ENCODE data around the gene ZBTB17. TPM values are rescaled to one million over a fixed set of nuclear protein-coding genes. Genes with fewer than 3 reads are reported as not detected.

The ZBTB17 gene
- total RNA-seq, 1 donor from 2014 or later = 42.2 TPM

DNA sequence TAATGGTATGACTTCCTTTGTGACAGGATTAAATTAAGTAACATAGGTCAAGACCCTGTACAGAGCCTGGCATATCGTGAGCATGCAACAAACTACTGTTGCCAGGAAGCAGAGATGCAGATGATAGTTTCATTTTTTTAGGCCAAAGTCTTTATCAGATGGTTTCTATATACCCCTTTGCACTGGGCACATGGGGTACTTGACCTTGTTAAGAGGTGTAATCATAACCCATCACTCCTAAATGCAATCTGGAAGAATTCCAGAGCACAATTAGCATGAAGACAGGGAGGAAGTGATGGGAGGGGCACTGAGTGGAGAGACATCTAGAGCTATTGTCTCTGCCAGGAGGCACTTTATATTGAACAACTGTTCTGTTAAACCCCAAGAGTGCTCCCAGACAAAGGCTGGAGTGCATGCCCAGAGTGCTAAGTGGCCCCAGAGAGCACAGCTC, 22.1 kb downstream of the ZBTB17 start:
- peak overlapping the region; percentile 69 for H3K27ac Mint-ChIP-seq
- no peaks in the 10 kb centered on the region for H3K27me3 Mint-ChIP-seq
- H3K4me3 Mint-ChIP-seq = no peak overlapping the region
- H3K9me3 Mint-ChIP-seq = no peaks in the 10 kb centered on the region
- peaks cover 58% of the 10 kb centered on the region for H3K4me1 Mint-ChIP-seq (ENCODE audit: unreplicated experiment)
- DNase-seq (ENCODE audit: extremely low spot score, unreplicated experiment) = no peak
- TF ChIP-seq, protein P1, sequence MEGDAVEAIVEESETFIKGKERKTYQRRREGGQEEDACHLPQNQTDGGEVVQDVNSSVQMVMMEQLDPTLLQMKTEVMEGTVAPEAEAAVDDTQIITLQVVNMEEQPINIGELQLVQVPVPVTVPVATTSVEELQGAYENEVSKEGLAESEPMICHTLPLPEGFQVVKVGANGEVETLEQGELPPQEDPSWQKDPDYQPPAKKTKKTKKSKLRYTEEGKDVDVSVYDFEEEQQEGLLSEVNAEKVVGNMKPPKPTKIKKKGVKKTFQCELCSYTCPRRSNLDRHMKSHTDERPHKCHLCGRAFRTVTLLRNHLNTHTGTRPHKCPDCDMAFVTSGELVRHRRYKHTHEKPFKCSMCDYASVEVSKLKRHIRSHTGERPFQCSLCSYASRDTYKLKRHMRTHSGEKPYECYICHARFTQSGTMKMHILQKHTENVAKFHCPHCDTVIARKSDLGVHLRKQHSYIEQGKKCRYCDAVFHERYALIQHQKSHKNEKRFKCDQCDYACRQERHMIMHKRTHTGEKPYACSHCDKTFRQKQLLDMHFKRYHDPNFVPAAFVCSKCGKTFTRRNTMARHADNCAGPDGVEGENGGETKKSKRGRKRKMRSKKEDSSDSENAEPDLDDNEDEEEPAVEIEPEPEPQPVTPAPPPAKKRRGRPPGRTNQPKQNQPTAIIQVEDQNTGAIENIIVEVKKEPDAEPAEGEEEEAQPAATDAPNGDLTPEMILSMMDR (conservative IDR thresholded peaks at IDR 0.05) = no peak
- peaks cover 11% of the 10 kb centered on the region for H3K36me3 Mint-ChIP-seq

DNA sequence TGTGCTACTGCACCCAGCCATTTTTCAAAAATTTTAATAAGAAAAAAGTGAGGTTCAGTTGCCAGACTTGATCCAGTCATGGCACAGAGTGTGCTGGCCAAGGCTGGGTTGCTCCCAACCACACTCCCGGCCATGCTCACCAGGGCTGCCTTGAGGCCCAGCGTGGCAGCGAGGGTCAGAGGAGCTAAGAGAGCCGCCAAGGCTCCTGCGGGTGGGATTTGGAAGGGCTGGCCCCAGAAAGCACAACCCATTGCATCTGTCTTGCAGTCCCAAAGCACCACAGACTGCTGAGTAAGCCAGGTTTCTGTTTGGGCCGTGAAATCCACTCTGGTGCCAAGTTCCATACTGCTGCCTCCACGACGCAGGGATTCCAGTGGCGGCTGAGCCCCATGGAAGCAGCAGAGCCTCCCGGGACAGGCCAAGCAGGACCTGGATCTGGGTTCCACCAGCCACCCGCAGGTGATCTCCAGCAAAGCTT, 22.6 kb downstream of the ZBTB17 start:
- Mint-ChIP-seq H3K4me1 (ENCODE audit: unreplicated experiment) (peaks cover 53% of the 10 kb centered on the region), H3K4me3 (no peak overlapping the region), H3K36me3 (peaks cover 11% of the 10 kb centered on the region), H3K27ac (peak overlapping the region; percentile 69), H3K27me3 (no peaks in the 10 kb centered on the region), H3K9me3 (no peaks in the 10 kb centered on the region)
- TF ChIP-seq, protein P1 (conservative IDR thresholded peaks at IDR 0.05) = no peak
- DNase-seq (ENCODE audit: extremely low spot score, unreplicated experiment) = no peak

GRCh38 chr1:15952317-15953258, 23.3 kb downstream of the ZBTB17 start:
- H3K4me3 Mint-ChIP-seq = no peak overlapping the region
- H3K27me3 Mint-ChIP-seq = no peaks in the 10 kb centered on the region
- peak overlapping the region; percentile 56 for H3K27ac Mint-ChIP-seq
- H3K4me1 Mint-ChIP-seq (ENCODE audit: unreplicated experiment) = peaks cover 45% of the 10 kb centered on the region
- TF ChIP-seq, protein P1 (conservative IDR thresholded peaks at IDR 0.05) = no peak
- no peak for DNase-seq (ENCODE audit: extremely low spot score, unreplicated experiment)
- peaks cover 16% of the 10 kb centered on the region for H3K36me3 Mint-ChIP-seq
- no peaks in the 10 kb centered on the region for H3K9me3 Mint-ChIP-seq

DNA sequence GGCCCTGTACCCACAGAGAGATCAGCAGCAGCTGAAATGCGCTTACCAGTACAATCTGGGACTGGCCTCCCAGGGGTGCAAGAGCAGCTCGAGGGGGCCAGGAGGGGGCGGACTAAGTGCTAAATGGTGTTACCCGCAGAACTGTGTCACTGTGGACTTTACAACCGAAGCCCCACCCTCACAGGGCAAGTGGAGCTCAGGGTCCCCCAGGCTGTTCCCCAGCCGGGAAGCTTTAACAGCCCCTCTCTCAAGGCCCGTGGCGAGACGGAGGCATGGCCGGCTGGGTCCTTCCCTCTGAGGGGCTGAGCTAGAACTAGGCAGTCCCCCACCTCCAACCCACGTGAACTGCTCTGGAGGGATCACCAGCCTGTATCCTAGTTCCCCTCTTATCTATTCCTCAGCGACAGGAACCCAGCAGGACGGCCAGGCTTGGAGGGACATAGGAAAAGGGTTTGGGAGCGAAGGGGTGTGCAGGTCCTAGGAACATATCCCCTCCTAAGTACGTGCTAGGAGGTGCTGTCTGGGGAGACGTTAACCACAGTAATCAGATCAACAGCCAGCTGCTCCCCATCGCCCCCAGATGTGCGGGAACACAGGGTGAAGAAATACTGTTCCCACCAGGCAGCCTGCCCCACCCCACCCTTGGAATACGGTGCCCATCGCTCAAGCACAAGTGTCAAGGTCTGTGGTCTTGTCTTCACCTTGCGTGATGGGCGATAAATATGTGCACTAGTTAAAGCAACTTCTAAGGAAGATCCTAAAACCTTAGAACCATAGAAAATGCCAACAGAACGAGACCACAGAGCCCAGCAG, 24.4 kb downstream of the ZBTB17 start:
- Mint-ChIP-seq H3K27me3 (no peaks in the 10 kb centered on the region), H3K36me3 (peaks cover 15% of the 10 kb centered on the region), H3K4me3 (no peak overlapping the region), H3K27ac (peak overlapping the region; percentile 28), H3K9me3 (no peaks in the 10 kb centered on the region), H3K4me1 (ENCODE audit: unreplicated experiment) (peaks cover 39% of the 10 kb centered on the region)
- DNase-seq (ENCODE audit: extremely low spot score, unreplicated experiment) = no peak
- TF ChIP-seq, protein P1 (conservative IDR thresholded peaks at IDR 0.05) = no peak

DNA sequence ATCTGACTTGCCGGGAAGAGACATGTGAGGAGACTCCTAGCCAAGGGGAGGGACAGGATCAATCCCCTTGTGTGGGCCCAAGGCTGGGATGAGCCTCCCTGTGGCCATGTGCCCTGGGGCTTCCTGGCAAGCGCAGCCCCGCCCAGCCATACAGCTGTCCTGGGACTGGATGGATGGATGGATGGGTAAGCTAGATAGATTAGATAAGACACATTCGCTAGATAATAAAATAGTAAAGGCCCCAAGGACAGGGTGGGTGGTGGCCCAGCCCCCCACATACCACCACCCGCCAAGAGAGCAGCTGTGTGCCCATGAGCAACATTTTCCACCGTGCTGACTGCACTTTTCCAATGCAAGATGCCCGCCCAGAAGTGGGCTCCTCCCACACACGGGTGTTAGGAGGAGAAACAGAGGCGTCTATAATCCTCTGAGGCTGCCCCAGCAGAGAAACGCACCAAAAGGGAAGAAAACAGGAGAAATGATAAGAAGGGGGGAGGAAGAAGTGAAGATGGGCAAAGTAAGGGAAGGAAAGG, 25.1 kb downstream of the ZBTB17 start:
- Mint-ChIP-seq H3K4me3 (no peak overlapping the region), H3K36me3 (peaks cover 11% of the 10 kb centered on the region), H3K9me3 (no peaks in the 10 kb centered on the region), H3K4me1 (ENCODE audit: unreplicated experiment) (peaks cover 32% of the 10 kb centered on the region), H3K27ac (peak overlapping the region; percentile 28), H3K27me3 (no peaks in the 10 kb centered on the region)
- TF ChIP-seq, protein P1 (conservative IDR thresholded peaks at IDR 0.05) = no peak
- no peak for DNase-seq (ENCODE audit: extremely low spot score, unreplicated experiment)

Data from type B pancreatic cell (in vitro differentiated cells).